ENCODE results near the gene ELOVL1.
"Not testable (repeated sequence)": the region's sequence is repeated elsewhere in the genome, so short reads cannot be mapped to it uniquely, and the experiment has no call there.

The ELOVL1 gene

DNA sequence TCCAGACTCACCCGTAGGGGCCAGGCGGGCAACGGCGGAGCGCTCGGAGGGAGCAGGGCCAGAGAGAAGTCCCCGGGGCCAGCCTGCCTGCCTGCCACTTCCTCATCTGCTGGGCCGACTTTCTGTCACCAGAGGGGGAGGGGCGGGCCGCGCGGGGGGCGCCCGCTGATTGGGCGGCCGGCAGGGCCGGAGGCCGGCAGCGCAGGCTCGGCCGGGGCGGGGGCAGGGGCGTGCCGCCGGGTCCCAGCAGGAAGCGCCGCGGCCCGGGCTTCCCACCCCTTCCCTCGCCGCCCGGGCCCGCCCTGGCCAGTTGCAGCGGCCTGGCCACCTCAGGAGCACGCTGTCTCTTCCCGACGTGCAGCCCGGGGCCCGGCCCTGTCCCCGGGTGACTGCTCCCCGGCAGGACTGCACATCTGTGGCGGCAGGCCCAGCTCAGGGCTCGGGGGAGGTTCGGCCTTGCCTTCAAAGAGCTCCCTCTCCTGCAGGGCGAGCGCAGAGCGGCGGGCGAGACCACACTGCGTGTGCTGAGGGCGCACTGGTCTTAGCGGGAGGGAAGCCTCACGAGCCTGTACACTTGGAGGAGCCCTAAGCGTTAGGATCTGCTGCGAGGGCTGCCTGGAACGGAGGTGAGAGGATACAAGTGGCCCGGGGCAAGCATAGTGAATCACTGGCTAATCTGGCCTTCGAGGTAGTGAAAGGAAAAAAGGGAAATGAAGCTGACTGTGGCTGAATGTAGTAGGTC, at the start of gene ELOVL1:
TSS of gene ELOVL1 (minus strand) at position 108 of the 742 bp plus-strand sequence. CDS start 2,402 bp downstream, outside the sequence.
- peak; percentile 88 for DNase-seq

DNA sequence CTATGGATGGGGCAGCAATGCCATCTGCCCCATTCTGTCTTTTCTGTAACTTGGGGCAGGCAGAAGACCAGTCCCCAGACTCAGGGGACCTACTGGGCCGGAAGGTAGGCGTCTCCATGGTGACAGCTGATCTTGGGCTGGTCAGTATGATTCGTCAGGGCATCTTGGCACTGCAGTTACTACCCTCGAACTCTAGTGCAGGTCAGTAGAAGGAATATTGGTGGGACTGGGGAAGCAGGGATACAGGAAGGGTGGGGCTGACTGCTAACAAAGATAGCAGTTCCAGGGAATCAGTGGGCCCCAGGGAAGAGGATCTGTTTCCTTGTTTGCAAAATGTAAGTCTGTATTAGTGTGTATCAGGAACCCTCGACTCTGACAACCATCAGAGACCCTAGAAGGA, 48.1 kb upstream of the ELOVL1 start:
- DNase-seq = no peak

DNA sequence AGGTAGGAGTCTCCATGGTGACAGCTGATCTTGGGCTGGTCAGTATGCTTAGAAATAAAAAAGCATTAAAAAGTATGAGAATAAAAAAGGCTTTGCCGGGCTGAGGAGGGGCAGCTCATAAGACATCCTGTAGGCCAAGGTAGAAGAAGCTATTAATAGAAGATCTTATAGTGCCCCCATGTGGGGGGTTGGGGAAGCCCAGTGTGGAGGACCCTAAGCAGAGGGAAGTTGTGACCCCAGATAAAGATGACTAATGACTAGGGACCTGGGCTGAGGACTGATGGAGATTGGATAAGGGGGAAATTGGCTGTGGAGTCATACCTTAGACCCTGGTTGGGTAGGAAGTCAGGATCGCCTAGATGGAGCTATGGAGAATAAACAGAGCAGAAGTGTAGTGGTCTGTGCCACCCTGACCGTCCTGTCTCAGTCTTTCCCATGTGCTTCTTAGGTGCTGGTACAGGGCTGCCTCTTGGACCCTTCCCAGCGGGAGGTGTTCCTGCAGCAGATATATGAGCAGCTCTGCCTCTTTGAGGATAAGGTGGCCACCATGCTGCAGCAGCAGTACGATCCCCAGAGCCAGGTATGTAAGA, 46.9 kb upstream of the ELOVL1 start:
- DNase-seq = peak; percentile 72

DNA sequence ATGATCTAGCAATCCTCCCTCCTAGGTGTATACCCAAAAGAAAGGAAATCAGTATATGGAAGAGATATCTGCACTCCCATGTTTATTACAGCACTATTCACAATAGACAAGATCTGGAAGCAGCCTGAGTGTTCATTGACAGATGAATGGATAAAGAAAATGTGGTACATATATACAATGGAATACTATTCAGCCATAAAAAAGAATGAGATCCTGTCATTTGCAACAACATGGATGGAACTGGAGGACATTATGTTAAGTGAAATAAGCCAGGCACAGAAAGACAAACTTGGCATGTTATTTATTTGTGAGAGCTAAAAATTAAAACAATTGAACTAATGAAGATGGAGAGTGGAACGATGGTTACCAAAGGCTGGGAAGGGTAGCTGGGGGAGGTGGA, 45.6 kb upstream of the ELOVL1 start:
- DNase-seq = not testable (repeated sequence)

DNA sequence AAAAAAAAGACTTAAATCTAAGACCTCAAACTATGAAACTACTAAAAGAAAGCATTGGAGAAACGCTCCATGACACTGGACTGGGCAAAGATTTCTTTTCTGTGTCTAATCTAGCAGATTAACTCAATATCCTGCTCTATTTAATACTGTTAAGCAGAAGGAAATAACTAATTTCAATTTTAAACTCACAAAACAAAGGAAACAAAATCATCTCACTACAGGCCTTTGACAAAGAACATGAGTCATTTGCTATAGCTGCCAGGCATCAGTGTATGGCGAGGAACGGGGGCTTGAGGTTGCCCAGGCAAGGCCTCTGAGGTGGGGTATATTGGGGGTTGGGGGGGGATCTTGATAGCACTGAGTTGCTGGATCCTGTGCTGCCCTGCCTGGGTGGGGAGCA, 42.8 kb upstream of the ELOVL1 start:
- DNase-seq = no peak

DNA sequence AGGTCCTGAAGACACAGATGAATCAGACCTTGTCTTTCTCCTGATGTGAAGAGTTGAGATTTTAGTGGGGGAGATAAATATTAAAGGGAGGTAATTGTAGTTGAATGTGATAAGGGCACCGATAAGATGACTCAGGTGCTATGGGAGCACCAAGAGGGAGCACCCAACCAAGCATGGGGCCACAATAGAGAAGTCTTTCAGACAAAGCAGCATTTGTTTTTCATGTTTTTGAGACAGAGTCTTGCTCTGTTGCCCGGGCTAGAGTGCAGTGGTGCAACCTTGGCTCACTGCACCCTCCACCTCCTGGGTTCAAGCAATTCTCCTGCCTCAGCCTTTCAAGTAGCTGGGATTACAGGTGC, 38.0 kb upstream of the ELOVL1 start:
- no peak for DNase-seq

DNA sequence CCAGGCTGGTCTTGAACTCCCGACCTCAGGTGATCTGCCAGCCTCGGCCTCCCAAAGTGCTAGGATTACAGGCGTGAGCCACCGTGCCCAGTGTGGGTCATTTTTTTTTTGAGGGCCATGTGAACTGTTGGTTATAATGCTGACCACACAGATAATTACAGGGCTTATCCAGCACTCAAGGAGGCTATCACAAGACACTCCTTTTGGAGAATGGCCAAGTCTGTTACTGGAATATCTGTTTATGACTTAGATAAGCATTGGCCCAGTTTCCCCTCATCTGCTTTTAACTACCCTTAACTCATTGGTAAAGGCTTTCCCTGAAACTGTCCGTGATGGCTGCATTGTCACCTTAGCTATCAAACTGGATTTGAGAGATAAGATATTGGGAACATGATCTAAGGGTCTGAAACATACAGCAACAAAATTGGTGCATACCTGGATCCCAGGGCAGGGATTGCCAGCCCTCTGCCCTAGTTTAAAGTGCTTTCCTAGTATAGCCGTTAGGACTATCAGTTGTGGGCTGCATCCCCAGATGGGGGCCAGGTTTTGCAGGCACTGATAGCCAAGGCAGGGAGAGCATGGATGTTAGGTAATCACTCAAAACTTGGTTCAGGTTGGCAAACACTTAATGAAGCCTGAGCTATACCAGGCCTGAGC, 37.5 kb upstream of the ELOVL1 start:
- no peak for DNase-seq

DNA sequence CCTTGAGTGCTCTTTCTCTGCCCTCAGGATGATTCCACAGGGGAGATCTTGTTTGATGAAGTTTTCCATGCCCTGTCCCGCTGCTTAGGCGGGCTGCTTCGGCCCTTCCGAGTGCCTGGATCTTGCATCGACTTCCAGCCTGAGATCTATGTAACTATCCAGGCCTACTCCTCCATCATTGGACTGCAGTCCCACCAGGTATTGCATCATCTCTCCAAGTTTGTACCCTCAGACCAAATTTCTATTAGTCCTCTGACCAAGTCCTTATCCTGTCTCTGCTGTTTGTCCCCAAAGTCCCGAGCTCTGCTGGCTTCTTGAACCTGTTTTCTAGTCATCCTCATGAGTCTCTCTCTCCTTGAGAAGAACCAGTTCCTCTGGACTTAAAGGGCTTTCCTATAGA, 36.5 kb upstream of the ELOVL1 start:
- DNase-seq = no peak

DNA sequence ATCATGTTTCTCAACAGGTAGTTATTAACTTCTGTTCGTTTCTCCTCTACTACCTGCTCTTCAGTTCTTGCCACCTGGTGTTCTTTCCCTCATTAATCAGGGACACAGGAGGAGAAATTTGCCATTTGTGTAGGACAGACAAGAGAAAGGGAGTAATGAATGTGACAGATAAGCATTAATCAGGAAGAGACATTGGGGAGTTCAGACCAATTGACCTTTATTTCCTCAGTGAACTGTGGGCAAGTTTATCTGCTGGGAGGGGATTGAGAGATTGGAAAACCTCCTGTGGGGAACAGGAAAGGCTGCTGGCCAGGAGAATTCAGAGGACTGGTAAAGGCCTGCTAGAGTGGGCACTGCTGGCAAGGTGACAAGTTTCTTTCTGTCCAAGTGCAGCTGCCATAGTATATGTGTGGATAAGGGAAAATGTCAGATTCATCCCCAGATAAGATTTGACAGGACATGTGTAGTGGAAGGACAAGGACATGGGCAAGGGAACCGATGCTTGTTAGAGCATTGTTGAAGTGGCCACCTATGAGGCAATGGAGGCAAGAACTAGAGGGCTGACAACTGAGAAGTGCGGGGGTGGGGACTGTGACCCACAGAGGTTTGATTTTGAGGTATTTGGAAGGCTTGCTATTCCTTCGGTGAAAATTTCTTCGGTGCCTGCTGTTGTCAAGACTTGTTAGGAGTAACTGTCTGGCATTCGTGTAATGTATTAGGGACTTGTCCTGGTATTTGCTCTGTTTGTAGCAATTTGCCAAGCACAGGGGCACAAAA, 34.5 kb upstream of the ELOVL1 start:
- DNase-seq = no peak

DNA sequence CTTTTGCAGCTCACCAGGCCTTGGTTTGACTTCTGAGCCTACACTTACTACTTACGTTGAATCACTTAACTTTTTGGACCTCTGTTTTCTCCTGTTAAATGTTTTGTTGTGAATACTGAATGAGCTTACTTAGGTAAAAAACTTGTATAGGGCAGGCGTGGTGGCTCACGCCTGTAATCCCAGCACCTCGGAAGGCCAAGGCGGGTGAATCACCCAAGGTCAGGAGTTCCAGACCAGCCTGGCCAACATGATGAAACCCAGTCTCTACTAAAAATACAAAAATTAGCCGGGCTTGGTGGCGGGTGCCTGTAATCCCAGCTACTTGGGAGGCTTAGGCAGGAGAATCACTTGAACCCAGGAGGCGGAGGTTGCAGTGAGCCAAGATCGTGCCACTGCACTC, 32.6 kb upstream of the ELOVL1 start:
- not testable (repeated sequence) for DNase-seq

DNA sequence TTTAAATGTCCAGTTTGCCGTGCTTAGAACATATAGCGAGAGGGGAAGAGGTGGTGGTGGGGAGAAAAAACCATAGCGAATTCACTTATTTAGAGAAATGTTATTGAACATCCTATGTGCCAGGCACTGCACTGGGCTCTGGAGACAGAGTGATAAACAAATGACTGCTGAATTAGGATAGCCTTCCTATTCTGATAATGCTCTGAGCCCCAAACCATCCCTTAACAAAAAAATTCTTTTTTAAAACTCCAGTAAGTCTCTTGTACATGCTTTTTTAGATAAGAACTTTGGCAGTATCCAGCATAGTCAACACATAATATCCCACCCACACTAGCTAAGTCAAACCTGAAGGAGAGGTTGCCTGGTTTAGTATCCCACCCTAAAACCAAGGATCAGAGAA, 30.4 kb upstream of the ELOVL1 start:
- DNase-seq = no peak

DNA sequence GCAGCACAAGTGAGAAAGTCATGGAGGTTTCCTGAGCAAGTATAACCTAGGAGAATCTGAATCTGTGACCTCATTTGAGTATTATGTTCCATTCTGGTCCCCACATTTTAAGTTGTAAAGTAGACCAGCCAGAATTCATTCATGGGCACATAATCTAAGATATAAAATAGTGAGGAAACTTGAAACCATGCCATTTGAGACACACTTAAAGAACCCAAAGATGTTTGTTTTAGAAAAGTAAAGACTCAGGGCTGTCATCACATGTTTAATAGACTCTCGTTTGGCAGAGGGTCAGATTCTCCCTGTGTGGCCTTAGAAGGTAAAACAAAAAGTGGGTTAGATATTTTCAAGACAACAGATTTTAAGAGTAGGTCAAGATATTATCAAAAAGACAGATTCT, 28.2 kb upstream of the ELOVL1 start:
- DNase-seq = no peak

DNA sequence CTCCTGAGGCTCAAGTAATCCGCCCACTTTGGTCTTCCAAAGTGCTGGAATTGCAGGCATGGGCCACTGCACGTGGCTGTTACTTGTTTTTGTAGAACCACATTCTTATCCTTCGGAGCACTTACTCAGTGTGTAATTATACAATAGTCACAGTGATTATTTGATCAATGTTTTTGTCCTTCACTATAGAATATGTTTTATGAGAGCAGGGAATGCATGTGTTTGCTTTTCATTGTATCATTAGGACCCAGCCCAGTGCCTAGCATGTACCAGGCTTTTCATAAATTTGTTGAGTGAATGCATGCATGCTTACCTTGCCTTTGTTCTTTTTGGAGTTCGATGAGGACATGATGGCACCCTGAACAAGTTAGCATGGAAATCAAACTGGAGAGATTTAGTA, 27.7 kb upstream of the ELOVL1 start:
- DNase-seq = no peak

DNA sequence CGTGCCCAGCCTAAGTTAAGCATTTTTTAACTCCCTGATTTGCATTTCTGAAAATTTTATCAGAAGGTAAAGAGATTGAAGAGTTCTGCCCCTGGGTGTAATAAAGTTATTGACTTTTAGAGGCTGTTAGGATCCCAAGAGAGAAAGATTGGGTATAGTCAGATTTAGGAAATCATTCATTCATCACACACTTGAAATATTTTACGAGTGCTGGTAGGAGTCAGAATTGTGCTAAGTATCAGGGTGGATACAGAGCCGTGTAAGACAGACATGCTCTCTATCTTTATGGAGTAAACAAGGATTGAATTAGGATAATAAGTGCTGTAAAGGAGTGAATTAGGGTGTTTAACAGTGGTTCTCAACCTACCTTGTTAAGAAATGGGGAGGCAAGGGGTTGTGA, 24.9 kb upstream of the ELOVL1 start:
- no peak for DNase-seq

DNA sequence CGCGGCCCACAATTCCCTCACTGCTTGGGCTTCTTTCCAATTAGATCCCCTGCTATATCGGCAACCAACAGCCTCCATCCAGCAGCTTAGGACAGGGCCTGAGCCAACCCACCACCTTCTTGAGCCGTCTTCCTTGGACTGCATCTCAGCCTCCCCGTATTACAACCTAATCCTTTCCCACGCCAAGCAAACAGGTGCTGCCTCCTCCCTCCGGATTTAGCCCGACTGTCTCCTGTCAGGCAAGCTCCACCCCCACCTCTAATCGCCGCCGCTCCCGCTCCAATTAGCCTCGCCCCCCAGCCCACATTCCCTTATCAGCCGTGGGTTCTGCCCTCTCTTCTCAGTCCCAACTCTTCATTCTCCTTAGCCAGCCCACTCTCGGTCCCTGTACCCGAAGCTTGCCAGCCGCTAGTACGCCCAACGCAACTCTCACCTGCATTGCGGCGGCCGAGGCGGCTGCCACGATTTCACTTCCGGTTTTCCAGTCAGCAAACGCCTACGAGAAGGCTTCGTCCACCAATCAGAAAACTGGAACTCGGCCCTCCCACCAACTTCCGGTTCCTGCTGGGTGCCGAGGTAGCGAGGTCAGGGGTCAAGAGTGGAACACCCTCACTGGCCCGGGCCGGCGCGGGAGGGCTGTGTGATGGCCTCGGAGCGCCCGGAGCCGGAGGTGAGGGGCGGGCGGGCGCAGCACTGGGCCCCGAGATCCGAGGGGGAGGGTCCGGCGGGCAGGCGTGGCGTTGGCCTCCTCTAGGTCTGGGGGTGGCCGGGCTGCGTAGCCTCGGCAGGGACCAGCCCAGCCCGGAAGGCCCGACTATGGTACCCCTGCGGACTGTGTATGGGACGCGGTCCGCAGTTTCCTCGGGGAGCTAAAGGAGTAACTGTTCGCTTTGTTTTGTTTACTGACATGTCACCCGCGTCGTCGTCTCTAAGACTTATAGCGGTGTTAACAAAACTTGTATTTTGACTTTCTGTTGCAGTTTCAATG, 21.8 kb upstream of the ELOVL1 start, which contains the start of the genes MED8 and SZT2:
TSS of gene MED8 (minus strand) at position 475 of the 988 bp plus-strand sequence. CDS start at position 439, 36 bp downstream.
TSS of gene SZT2 (plus strand) at position 574 of the 988 bp plus-strand sequence. CDS start at position 644, 70 bp downstream.
- peak; percentile 94 for DNase-seq

DNA sequence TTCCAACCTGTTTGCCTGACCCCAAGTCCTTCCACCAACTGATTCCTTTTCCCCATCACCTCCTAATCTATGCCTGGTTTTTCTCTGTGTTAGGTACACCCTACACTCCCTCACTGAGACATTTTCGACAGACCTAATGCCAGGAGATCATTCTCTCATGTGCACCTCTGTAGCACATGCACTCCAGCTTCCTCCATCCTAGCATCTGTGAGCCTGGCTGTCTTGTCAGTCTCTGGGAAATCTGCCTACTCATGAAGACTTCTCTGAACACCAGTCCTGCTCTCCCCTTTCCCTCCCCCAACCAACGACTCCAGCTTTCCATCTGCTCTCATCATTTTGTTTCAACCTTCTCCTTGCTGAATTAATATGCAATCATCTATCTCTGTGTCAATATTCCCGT, 20.8 kb upstream of the ELOVL1 start:
- no peak for DNase-seq

DNA sequence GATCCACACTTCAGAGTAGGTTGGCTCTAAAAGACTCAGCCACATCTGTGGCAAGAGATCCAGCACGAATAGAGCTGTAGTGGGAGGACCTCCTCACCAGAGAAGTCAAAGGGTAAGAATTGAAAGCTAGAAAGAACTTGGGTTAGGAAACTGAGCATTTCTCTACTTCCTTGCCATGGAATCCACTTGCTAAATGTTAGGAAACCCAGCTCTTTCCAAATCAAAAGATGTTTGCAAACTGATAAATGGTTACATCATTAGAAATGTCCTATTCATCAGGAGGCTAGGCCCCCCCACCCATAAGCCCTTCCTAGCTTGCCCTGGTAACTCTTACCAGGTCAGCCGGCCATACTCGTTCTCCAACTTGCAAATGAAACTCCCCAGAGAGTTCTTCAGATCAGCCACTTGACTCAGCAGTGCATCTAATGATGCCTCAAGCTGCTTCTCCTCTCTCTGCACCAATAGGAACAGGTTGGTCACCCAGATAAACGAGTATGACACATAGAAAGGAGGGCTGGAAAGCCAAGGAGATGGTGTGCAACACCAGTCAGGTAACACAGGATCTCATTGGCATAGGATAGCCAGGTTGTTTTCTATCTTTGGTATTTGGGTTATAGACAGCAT, 20.3 kb upstream of the ELOVL1 start:
- no peak for DNase-seq

DNA sequence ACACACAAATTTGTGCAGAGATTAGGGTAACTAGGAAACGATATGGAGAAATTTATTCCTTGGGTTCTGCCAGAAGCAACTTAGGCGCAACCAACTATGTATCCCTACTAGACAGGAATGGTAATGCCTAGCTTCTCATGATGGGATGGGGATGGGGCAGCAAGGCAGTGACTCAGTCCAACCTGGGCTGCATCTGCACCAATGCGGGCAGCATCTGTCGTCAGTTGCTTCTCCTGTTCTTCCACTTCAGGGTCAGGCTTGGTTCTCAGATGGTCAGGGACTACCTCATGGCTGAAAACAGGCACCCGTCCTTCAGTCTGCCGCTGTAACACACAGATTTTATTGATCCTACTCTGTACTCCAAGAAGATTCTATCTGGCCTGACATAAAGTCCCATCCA, 18.9 kb upstream of the ELOVL1 start:
- no peak for DNase-seq

DNA sequence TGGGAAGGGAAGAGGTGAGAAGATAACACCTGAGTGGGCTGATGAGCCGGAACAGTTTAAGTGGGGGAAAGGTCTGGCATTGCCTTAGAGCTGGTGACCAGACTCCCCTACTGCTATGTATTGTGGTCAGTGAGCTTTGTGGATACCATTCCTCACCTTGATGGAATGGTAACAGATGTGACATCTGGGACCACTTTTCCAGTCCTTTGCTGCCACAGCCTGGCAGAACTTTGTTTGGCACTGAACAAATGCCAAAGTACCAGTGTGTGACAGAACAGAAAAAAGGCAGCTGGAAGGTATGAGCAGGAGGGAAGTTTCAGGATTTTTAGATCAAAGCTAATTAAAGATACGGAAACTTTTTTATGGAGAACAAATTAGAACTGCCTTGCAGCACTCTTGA, 15.6 kb upstream of the ELOVL1 start:
- DNase-seq = no peak

DNA sequence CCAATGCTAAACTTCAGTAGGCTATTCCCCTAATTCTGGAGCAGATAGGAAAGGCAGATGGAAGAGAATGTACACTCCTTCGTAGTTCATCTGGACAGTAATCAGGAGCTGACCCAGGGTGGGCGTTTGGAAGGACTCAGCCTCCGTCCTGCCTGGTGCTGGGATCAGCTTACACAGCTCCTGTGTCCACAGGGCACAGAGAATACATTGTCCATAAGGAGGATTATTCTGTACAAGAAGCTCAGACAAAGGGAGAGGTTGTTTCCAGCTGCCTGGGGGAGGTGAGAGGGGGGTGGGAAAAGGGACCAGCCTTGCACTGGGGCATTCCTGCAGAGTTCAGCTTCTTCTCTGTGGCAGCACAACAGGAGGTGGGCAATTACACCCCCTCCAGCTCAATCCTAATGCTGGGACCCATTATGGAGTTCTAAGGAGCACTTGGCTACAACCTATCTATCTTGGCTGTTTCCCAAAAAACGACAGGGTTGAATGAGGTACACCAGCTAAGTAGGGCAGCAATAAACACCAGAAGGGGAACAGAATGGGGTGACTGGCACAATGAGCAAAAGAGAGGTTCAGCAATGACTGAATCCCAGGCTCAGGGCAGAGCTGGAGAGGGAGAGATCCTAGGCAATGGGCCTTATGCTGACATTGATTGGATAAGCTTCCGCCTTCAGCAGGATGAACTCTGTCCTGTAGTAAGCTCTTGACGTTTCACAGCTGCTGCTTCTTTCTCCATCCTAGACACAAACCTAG, 14.4 kb upstream of the ELOVL1 start:
- no peak for DNase-seq

DNA sequence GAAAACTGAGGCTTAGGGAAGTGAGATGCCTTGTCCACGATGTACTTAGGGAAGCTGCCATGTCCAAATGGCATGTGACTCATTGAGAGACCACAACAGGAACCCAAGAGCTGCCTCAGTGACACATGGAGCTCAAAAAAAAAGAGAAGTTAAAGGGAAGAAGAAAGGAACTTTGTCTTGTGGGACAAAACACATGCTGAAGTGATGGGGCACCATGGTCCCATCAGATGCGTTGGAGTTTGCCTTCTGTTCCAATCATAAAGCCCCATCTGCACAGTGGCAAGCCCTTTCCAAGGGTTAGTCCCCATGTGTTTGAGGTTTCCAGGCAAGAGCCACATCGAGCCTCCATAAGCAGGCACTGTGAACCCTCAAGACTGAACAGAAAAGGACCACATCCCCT, 13.8 kb upstream of the ELOVL1 start:
- no peak for DNase-seq

Data from CD4-positive, alpha-beta T cell treated with Interleukin-12 subunit alpha and Interleukin-12 subunit beta, for 1 hour (primary cell).